HPDE6-E6E7 (cell line): Measurements from ENCODE around the gene TES.

ENCODE experiments used
- DNase-seq: peaks from one replicate; pipeline ENCODE4 v3.0.0; 2011; ENCODE audit warnings: missing footprints; ENCODE audit errors: extremely low spot score

The TES gene

GRCh38 chr7:116219834-116220233 lies 9.5 kb downstream of the TES start:
- no peak for DNase-seq

- no peak for DNase-seq
Observed at GRCh38 chr7:116222501-116222900, 12.2 kb downstream of the TES start.

GRCh38 chr7:116223588-116223987 lies 13.2 kb downstream of the TES start:
- no peak for DNase-seq

GRCh38 chr7:116224492-116225098 lies 14.3 kb downstream of the TES start:
- no peak for DNase-seq

GRCh38 chr7:116225860-116226259 lies 15.5 kb downstream of the TES start:
- DNase-seq, result no peak

DNA sequence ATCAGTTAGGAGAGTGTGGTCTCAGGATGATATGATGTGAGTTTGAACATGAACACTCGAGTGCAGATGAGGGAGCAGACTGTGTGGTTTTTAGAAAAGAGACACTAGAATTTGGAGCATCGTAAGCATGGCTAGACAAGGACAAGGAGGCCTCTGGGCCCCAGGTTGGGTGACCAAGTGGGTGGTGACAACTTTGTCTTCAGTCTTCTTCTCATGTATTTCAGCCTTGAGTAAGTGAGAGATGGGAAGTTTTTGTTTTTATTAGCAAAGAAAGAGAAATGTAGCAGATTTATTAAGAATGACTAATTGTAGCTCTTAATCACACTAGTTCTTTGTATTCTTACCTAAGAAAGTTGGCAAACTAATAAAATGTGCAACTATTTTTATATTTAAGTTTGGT lies 16.3 kb downstream of the TES start:
- DNase-seq, result no peak

DNA sequence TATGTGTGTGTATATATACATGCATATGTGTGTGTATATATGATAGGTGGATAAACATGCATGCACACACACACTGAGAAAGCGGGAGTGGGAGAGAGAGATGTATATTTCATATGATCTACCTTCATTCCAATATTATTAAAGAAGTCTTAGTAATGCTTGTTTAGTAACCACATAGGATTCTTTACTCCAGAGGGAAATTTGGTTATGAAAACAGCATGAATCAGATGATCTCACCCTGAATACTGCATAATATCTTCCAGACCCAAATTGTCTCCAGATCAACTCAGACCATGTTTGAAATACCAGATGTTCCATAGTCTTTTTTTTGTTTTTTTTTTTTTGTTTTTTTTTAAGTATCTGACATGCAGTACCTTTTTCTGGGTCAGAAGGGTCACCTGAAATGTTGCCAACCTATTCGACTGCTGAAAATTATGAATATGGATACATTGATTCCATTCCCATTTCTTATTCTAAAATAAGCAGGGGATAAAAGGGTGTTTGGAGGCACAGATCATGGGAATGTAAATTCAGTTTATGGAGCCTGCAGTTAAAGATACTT lies 17.4 kb downstream of the TES start:
- DNase-seq, result no peak

DNA sequence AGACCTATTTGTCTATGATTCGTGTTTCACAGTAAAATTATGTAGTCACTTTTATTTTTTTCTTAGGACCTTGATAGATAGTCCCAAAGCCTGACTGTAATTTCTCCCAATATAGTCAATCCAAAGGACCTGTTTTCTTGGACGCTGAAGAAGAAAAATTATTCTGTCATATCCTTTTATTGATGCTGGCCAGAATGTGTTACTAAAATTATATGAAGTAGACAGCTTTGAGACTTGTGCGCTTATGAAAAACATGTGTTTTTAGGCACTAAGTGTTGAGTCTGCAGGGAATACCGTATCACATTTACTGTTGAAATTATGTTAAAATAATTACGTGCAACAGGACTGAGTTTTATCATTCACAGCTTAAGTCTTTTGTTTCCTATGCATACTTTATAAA lies 17.9 kb downstream of the TES start:
- no peak for DNase-seq

DNA sequence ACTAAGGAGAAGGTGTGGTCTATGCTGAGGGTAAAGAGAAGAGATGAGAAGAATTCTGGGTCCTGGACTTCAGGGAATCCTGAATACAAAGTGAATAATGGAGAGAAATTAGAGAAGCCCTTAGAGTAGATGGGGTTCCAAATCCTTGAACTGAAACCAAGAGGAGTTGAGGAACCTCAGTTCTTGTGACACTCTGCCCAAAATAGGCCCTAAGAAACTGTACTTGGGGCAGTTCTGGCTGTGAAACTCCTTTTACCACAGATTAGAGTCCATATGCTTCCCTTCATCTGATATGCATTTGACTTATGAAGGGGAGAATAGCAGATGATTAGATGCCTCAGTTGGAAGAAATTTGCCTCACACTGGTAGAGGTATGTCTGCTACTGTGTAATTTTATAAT lies 19.0 kb downstream of the TES start:
- DNase-seq, result no peak

DNA sequence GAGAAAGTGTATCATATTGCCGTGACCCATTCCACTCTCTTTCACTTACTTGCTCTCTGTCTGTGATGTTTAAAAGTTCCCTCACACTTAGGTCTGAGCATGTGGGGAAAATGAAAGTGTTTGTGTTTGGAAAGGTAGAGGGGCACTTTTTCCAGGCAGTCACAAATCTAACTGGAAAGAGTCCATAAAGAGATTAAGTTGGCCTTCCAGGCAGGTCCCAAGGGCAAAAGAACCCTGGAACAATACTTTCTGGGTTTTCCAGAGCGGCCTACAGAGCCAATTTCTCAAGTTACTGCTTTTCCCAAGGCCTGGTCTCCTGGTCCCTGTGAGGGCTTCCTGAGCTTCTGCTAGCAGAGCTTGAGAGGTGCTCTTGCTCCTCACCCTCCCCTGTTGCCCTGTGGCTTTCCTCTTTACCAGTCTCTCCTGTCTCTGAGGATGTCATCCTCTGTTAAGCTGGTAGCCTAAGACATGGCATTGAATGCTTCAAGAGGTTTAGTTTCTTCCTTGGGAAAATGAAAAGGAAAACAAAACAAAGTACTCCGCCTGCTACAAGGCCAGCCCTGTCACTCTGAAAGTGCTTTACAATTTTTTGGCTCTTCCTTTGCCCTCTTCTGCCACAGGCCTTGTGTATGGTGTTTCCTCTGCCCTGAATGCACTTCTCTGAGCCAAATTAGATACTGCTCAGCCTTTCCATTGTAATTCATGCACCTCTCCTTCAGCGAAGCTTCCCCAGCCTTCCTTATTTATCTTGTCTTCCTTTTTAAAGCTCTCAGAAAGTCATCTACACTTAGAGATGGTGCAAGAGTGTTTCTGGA lies 20.1 kb downstream of the TES start:
- no peak for DNase-seq

- no peak for DNase-seq
Observed at GRCh38 chr7:116231543-116231942, 21.2 kb downstream of the TES start.

DNA sequence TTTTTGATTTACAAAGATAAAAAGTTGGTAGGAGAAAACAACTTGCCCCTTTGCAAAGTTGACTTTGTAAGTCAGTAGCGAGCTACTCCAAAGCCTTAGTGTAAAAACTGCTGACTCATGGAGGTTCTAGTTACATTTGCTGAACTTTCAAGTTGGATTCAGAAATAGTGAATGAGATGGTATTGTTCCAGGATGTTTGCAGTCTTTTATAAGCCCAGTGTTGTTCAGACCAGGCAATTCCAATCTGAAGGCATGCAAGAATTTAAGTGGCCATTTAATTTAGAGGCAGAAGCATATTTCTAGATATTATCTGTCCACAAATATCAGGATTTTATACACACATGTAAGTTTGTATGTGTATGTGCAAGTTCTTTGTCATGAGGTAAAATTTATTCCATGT lies 21.6 kb downstream of the TES start:
- no peak for DNase-seq

DNA sequence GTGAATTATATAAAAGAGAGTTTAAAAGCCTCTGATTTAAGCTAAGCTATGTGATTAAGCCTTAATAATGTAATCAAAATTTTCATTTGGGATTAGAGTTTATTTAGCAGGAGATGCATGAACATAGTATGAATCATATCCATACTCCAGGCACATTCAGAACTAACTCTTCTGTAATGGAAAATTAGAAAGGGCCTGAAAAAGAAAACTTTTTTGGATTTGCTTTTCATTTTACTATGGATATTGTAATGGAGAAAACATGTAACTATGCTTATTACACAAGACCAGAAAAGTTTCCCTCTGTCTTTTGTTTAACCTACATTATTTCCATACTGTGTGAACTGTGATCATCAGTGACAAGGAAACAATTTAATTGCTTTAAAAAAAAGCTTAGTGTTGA lies 22.0 kb downstream of the TES start:
- no peak for DNase-seq

GRCh38 chr7:116232920-116233319 lies 22.6 kb downstream of the TES start:
- DNase-seq, result no peak

GRCh38 chr7:116234517-116235200 lies 24.3 kb downstream of the TES start:
- DNase-seq, result no peak

DNA sequence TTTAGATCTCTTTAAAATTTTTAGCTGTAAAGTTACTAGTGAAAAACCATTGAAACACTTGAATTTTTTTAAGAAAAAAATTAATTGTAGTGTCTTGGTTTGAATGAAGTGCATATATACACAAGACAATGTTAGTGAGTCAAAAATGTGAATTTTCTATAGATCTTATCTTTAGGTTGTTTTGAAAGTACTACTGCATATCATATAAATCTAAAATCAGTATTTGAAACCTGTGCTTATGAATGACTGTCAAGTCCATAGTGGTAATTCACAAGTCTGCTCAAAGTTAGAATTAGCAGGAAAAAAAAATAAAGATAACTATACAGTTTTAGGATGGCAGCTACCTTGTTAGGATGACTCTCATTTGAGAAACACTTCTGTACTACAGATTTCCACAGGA lies 25.0 kb downstream of the TES start:
- no peak for DNase-seq

- no peak for DNase-seq
Observed at GRCh38 chr7:116236020-116236630, 25.8 kb downstream of the TES start.

DNA sequence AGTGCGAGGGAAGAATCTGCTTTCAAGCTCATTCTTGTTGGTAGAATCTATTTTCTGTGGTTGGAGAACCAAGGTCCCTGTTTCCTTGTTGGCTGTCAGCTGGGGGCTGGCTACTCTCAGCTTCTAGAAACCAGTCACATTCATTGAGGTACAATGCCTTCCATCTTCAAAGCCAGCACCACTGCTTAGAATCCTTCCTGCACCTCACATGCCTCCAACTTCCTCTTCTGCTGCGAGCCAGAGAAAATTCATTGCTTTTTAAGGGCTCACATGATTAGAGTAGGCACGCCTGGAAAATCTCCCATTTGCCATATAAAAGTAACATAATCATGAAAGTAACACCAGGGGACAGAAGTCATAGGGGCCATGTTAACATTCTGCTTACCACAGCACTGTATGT lies 28.7 kb downstream of the TES start:
- DNase-seq, result no peak

DNA sequence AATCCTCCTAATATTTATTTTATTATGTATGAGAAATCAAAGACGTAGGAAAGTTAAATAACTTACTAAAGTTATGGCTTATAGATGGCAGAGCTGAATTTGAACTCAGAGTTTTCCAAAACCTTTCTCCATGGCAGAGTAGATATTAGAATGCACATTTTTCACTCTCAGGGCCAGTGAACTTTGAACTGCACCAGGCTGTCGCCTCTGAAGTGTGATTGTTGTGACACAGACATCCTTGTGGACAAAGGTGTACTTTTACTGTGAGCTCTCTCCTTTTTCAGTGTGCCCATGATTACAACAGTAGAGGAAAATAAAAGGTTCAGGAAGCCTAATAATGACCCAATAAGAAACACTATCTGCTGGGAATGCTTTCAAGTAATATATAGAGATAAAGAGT lies 29.1 kb downstream of the TES start:
- no peak for DNase-seq

- no peak for DNase-seq
Observed at GRCh38 chr7:116240024-116240668, 29.8 kb downstream of the TES start.

- no peak for DNase-seq
Observed at GRCh38 chr7:116241291-116241690, 31.0 kb downstream of the TES start.

- no peak for DNase-seq
Observed at GRCh38 chr7:116242178-116242577, 31.8 kb downstream of the TES start.
